H1 (cell line): ENCODE results near the gene KIAA1755. TPM values are rescaled to one million over a fixed set of nuclear protein-coding genes. Genes with fewer than 3 reads are reported as not detected.

Experiments
- CTCF ChIA-PET: fragments of 300-600 bp; sonication (Branson Sonifier 250); formaldehyde crosslinking; loops from one replicate; lab custom pipeline; 2021; ENCODE audit not compliant: partially characterized antibody; lab: Charles Lee
- POLR2A ChIA-PET: fragments of 300-600 bp; sonication (Branson Sonifier 250); formaldehyde crosslinking; loops from one replicate; lab custom pipeline; 2021; ENCODE audit warnings: inconsistent platforms; ENCODE audit not compliant: partially characterized antibody; lab: Charles Lee
- DNase-seq, 2 experiments: peaks; one replicate each; pipeline versions ENCODE4 v3.0.0 to v3.0.0-alpha.2; 2010 to 2022; ENCODE audit warnings: low spot score in 2 of 2, low read depth in 1 of 2, mixed read lengths in 1 of 2
- FAIRE-seq: peaks from 2 replicates; lab custom pipeline; 2011; peaks lifted over from hg19 to GRCh38; lab: Jason Lieb, UNC
- H2AFZ ChIP-seq: 2 replicates; pipeline ENCODE4 v1.8.1; 2012; ENCODE audit warnings: low read length, inconsistent platforms
- H2AK5ac ChIP-seq: 2 replicates; pipeline ENCODE4 v1.6.1; 2013; ENCODE audit warnings: low read depth, low read length
- H2BK120ac ChIP-seq: replicated peaks from 2 replicates; pipeline ENCODE3; 2013; ENCODE audit warnings: low read depth, low read length, inconsistent platforms
- H2BK12ac ChIP-seq: 2 replicates; pipeline ENCODE4 v1.6.1; 2013; ENCODE audit warnings: low read depth, low read length
- H2BK15ac ChIP-seq: 2 replicates; pipeline ENCODE4 v1.6.1; 2013; ENCODE audit warnings: low read length
- H2BK20ac ChIP-seq: 2 replicates; pipeline ENCODE4 v1.6.1; 2013; ENCODE audit warnings: low read length
- H2BK5ac ChIP-seq: 2 replicates; pipeline ENCODE4 v1.6.1; 2013; ENCODE audit warnings: low read depth, low read length
- H3K14ac ChIP-seq: 2 replicates; pipeline ENCODE4 v1.6.1; 2013; ENCODE audit warnings: inconsistent platforms; ENCODE audit not compliant: insufficient read length
- H3K18ac ChIP-seq: 2 replicates; pipeline ENCODE4 v1.6.1; 2013; ENCODE audit warnings: low read length; ENCODE audit errors: extremely low read depth
- H3K23ac ChIP-seq: 2 replicates; pipeline ENCODE4 v1.6.1; 2013; ENCODE audit warnings: inconsistent platforms; ENCODE audit not compliant: insufficient read length
- H3K23me2 ChIP-seq: 2 replicates; pipeline ENCODE4 v1.6.1; 2013; ENCODE audit warnings: low read depth, low read length
- H3K27ac ChIP-seq: 2 replicates; pipeline ENCODE4 v1.6.1; 2011; ENCODE audit warnings: low read depth, low read length, inconsistent platforms
- H3K27me3 ChIP-seq, 4 experiments: replicated peaks in 1 of 4; 1 replicate in 1 of 4; 2 replicates in 3 of 4; pipeline versions ENCODE4 v1.6.1 to v1.8.1; 2011 to 2013; ENCODE audit warnings: low read length in 3 of 4, mild to moderate bottlenecking in 3 of 4, inconsistent platforms in 2 of 4, mixed read lengths in 2 of 4, moderate library complexity in 1 of 4; ENCODE audit not compliant: control insufficient read depth in 3 of 4, insufficient read depth in 3 of 4; ENCODE audit errors: extremely low read depth in 1 of 4
- H3K36me3 ChIP-seq, 4 experiments: 2 replicates each; pipeline versions ENCODE4 v1.6.1 to v1.8.1; 2011 to 2013; ENCODE audit warnings: mild to moderate bottlenecking in 4 of 4, low read length in 3 of 4, moderate library complexity in 2 of 4, control low read depth in 1 of 4, inconsistent platforms in 1 of 4; ENCODE audit not compliant: insufficient read depth in 4 of 4, control insufficient read depth in 2 of 4
- H3K4ac ChIP-seq: replicated peaks from 2 replicates; pipeline ENCODE3; 2013; ENCODE audit warnings: low read length, low read depth, mixed read lengths, inconsistent platforms; ENCODE audit not compliant: insufficient read length
- H3K4me1 ChIP-seq, 4 experiments: replicated peaks in 1 of 4; 1 replicate in 1 of 4; 2 replicates in 3 of 4; pipeline versions ENCODE4 v1.6.1 to v1.8.1; 2011 to 2013; ENCODE audit warnings: low read length in 3 of 4, inconsistent platforms in 2 of 4, mixed read lengths in 1 of 4; ENCODE audit not compliant: insufficient read depth in 4 of 4, control insufficient read depth in 3 of 4
- H3K4me2 ChIP-seq, 2 experiments: 2 replicates each; pipeline versions ENCODE4 v1.6.1 to v1.8.1; 2011 to 2013; ENCODE audit warnings: low read depth in 2 of 2, low read length in 2 of 2, control low read depth in 1 of 2, inconsistent platforms in 1 of 2, mild to moderate bottlenecking in 1 of 2; ENCODE audit not compliant: insufficient read depth in 1 of 2
- H3K4me3 ChIP-seq, 4 experiments: fragments of 200-600, 300-600 bp in 1 of 4; sonication (generic), shearing (Covaris generic), sonication (Bioruptor Twin) in 1 of 4; 2 replicates each; pipeline versions ENCODE4 v1.5.1 to v1.8.1; 2011 to 2016; ENCODE audit warnings: low read length in 4 of 4, low read depth in 3 of 4, control low read depth in 2 of 4, inconsistent platforms in 2 of 4, mild to moderate bottlenecking in 2 of 4, mixed read lengths in 1 of 4, moderate library complexity in 1 of 4; ENCODE audit not compliant: insufficient read depth in 2 of 4; ENCODE audit errors: extremely low read depth in 1 of 4
- H3K56ac ChIP-seq: replicated peaks from 2 replicates; pipeline ENCODE3; 2013; ENCODE audit warnings: low read depth, mild to moderate bottlenecking, mixed read lengths, low read length, inconsistent platforms; ENCODE audit not compliant: insufficient read length
- H3K79me1 ChIP-seq: 2 replicates; pipeline ENCODE4 v1.6.1; 2013; ENCODE audit warnings: low read depth, low read length, control low read depth
- H3K79me2 ChIP-seq, 2 experiments: 2 replicates each; pipeline versions ENCODE4 v1.6.1 to v1.8.1; 2012 to 2013; ENCODE audit warnings: low read length in 2 of 2, mild to moderate bottlenecking in 2 of 2, inconsistent platforms in 1 of 2; ENCODE audit not compliant: insufficient read depth in 2 of 2, control insufficient read depth in 1 of 2
- H3K9ac ChIP-seq, 4 experiments: replicated peaks in 1 of 4; 1 replicate in 1 of 4; 2 replicates in 3 of 4; pipeline versions ENCODE4 v1.6.1 to v1.8.1; 2011 to 2013; ENCODE audit warnings: low read depth in 3 of 4, low read length in 3 of 4, control low read depth in 2 of 4, mild to moderate bottlenecking in 2 of 4, moderate library complexity in 2 of 4, inconsistent platforms in 1 of 4; ENCODE audit errors: extremely low read depth in 1 of 4
- H3K9me3 ChIP-seq, 2 experiments: 2 replicates each; pipeline versions ENCODE4 v1.6.1 to v1.8.1; 2012 to 2013; ENCODE audit warnings: mild to moderate bottlenecking in 2 of 2, moderate library complexity in 2 of 2, control low read depth in 1 of 2, inconsistent platforms in 1 of 2, low read depth in 1 of 2, low read length in 1 of 2, mixed read lengths in 1 of 2; ENCODE audit not compliant: insufficient read depth in 2 of 2
- H4K20me1 ChIP-seq, 2 experiments: replicated peaks in 1 of 2; 2 replicates each; pipeline versions ENCODE3 to v1.8.1; 2011 to 2013; ENCODE audit warnings: inconsistent platforms in 2 of 2, low read length in 2 of 2, mild to moderate bottlenecking in 1 of 2; ENCODE audit not compliant: insufficient read depth in 2 of 2, control insufficient read depth in 1 of 2
- H4K5ac ChIP-seq: 2 replicates; pipeline ENCODE4 v1.6.1; 2013; ENCODE audit warnings: low read length, low read depth, mixed read lengths, inconsistent platforms; ENCODE audit not compliant: insufficient read length
- H4K8ac ChIP-seq: 2 replicates; pipeline ENCODE4 v1.8.0; 2013; ENCODE audit warnings: mild to moderate bottlenecking, moderate library complexity, low read length, inconsistent platforms; ENCODE audit not compliant: insufficient read depth; ENCODE audit errors: extremely low read depth
- H4K91ac ChIP-seq: replicated peaks from 2 replicates; pipeline ENCODE3; 2013; ENCODE audit warnings: low read length, mixed read lengths, inconsistent platforms; ENCODE audit not compliant: insufficient read length
- SP1 ChIP-seq: IDR thresholded peaks from 2 replicates; pipeline ENCODE4 v1.6.1; 2011; ENCODE audit warnings: low read depth, low read length
- WGBS, 2 experiments: shearing (Covaris generic) in 1 of 2; methylation state at CpG; one replicate each; pipeline versions ENCODE4 v1.1.6 to v1.1.7; 2013 to 2015; ENCODE audit warnings: low lambda C conversion rate in 2 of 2, mixed read lengths in 2 of 2, inconsistent platforms in 1 of 2, low coverage in 1 of 2, missing lambda C conversion rate in 1 of 2; ENCODE audit not compliant: insufficient replicate concordance in 2 of 2, insufficient coverage in 1 of 2, insufficient read length in 1 of 2; ENCODE audit errors: extremely low coverage in 1 of 2, missing lambda C conversion rate in 1 of 2; 5-methylcytosine and 5-hydroxymethylcytosine counted together
- polyA plus RNA-seq, 7 experiments: library from polyadenylated mRNA; depleted of rRNA in 3 of 7; stranded (reverse) in 5 of 7; unstranded in 2 of 7; fragments of >200 nt in 5 of 7; fragments of 200-250 nt in 2 of 7; gene quantifications; 1 replicate in 5 of 7; 2 replicates in 1 of 7; 4 replicates in 1 of 7; pipeline versions ENCODE4 v1.2.1 to v1.2.3, GENCODE V29; 2011 to 2013; ENCODE audit warnings: missing spikeins in 2 of 7, mixed read lengths in 2 of 7
- total RNA-seq: library from RNA; stranded (reverse); fragmentation: NEBNext Ultra II Directional; extraction: Animal tissue kit (Norgen Biotek cat#: 25700); gene quantifications from 2 replicates; pipeline ENCODE4 v1.2.1, GENCODE V29; 2021

KIAA1755 gene
- total and polyA plus RNA-seq, 2 of the 8 experiments (the other 6 are each of a cell fraction or from before 2014, with no cell fraction given) = 0.23 TPM; not detected in 1

DNA sequence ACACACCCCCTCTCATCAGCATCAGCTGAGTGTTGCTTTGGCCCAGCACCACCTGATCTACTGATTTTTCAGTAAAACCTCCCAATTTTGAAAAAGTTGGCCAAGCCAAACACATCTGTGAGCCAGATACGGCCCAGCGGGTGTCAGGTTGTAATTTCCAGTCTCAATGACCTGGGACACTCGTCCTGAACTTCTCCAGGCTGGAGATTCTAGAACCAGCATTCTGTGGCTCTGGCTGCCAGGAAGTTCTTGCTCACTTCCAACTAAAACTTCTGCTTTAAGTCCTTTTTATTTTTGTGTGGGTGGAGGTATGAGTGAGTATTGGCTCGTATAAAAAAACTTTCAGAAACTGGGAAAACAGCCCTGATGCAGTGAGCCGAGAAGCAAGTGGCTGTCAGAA lies 5.1 kb downstream of the KIAA1755 start:
- Histone ChIP-seq H3K56ac (no peak overlapping the region), H3K9me3 (no peaks in the 10 kb centered on the region), H3K27ac (no peak overlapping the region), H3K23ac (no peak overlapping the region), H2BK5ac (no peak overlapping the region), H3K23me2 (peaks cover 3% of the 10 kb centered on the region; the same call in 1 of the 2 replicates), H3K79me2 (no peaks in the 10 kb centered on the region), H3K27me3 (peaks cover 0 to 11% (median 9%) of the 10 kb centered on the region in 4 experiments; a peak in 3 of 7 replicates), H2BK12ac (no peak overlapping the region), H2BK20ac (no peak overlapping the region), H3K36me3 (no peaks in the 10 kb centered on the region), H2BK120ac (no peak overlapping the region), H3K4me3 (no peak overlapping the region), H4K5ac (no peak overlapping the region), H3K79me1 (no peaks in the 10 kb centered on the region), H3K4ac (no peak overlapping the region), H3K4me1 (peaks cover 0 to 13% (median 6%) of the 10 kb centered on the region in 4 experiments; a peak in 4 of 7 replicates), H2BK15ac (no peak overlapping the region), H3K18ac (no peak overlapping the region), H3K4me2 (no peak overlapping the region), H4K91ac (no peak overlapping the region), H4K20me1 (no peaks in the 10 kb centered on the region), H3K9ac (no peak overlapping the region), H2AK5ac (no peak overlapping the region), H3K14ac (no peak overlapping the region), H4K8ac (peak overlapping the region; percentile 48; the same call in 1 of the 2 replicates), H2AFZ (no peak overlapping the region)
- no peak for FAIRE-seq
- POLR2A ChIA-PET = no interaction called here
- no peak for DNase-seq
- 89% methylated on average over 5 of the region's 5 CpGs; no CpG with 5 or more reads in 1 of the 2 experiments for WGBS, 2 experiments
- CTCF ChIA-PET = interaction anchor here (0.6 to 1.6 kb wide), 3 partner anchors 34 to 104 kb away, joined by 3 to 5 read pairs (median 3); no protein-coding TSS in a partner anchor
- TF ChIP-seq SP1 = no peak
